Heart right ventricle (tissue), 16 donors: ENCODE data around the gene CGNL1. TPM values are rescaled to one million over a fixed set of nuclear protein-coding genes. Genes with fewer than 3 reads are reported as not detected.

Experiments used
- ATAC-seq, 8 donors: fragments of 200-7000 bp; cut with Tn5 transposase; one replicate each; pipeline ENCODE4 v1.9.1; 2020; ENCODE audit warnings: mild to moderate bottlenecking in 8 of 8, moderate library complexity in 8 of 8, moderate number of reproducible peaks in 1 of 8
- DNase-seq, 2 donors: peaks; one replicate each; pipeline ENCODE4 v3.0.0-alpha.2; 2020
- H3K27ac ChIP-seq, 10 donors: fragments of 200-600 bp; sonication (generic) in 2 of 10; one replicate each; pipeline versions ENCODE4 v1.5.0 to v1.8.0; 2020 to 2022; ENCODE audit warnings: mild to moderate bottlenecking in 3 of 10
- H3K27me3 ChIP-seq, 7 donors: fragments of 200-600 bp; one replicate each; pipeline ENCODE4 v1.8.0; 2021 to 2022; ENCODE audit warnings: mild to moderate bottlenecking in 2 of 7
- H3K36me3 ChIP-seq, 9 donors: fragments of 200-600 bp; sonication (generic) in 1 of 9; one replicate each; pipeline versions ENCODE4 v1.5.0 to v1.8.0; 2020 to 2022; ENCODE audit warnings: mild to moderate bottlenecking in 2 of 9
- H3K4me1 ChIP-seq, 9 donors: fragments of 200-600 bp; sonication (generic) in 1 of 9; one replicate each; pipeline versions ENCODE4 v1.5.0 to v1.8.0; 2020 to 2022; ENCODE audit warnings: mild to moderate bottlenecking in 4 of 9
- H3K4me3 ChIP-seq, 10 donors: fragments of 200-600 bp; sonication (generic) in 2 of 10; one replicate each; pipeline versions ENCODE4 v1.5.0 to v1.8.0; 2020 to 2022; ENCODE audit warnings: mild to moderate bottlenecking in 7 of 10, moderate library complexity in 2 of 10
- H3K9me3 ChIP-seq, 11 donors: fragments of 200-600 bp in 10 of 11; sonication (generic) in 2 of 11; one replicate each; pipeline versions ENCODE4 v1.5.0 to v1.8.0; 2013 to 2022; ENCODE audit warnings: mild to moderate bottlenecking in 2 of 11, control low read depth in 1 of 11, moderate library complexity in 1 of 11
- CTCF ChIP-seq, 9 donors: fragments of 200-600 bp; sonication (generic) in 2 of 9; IDR thresholded peaks; one replicate each; pipeline versions ENCODE4 v1.5.0 to v1.8.0; 2021 to 2022; ENCODE audit warnings: antibody characterized with exemption in 9 of 9, mild to moderate bottlenecking in 5 of 9, moderate library complexity in 1 of 9
- WGBS, 2 donors: extraction: QIAGEN DNeasy Blood & Tissue Kit; methylation state at CpG; one replicate each; pipeline ENCODE4 v1.1.7; 2013; ENCODE audit warnings: inconsistent platforms in 1 of 2; 5-methylcytosine and 5-hydroxymethylcytosine counted together
- intact Hi-C, 10 donors: fragments of 100-400 bp; cut with DNase I; formaldehyde crosslinking; loops; one replicate each; pipeline versions ENCODE4 v1.11.1 to v1.14.2; 2022
- polyA plus RNA-seq, 2 donors: library from polyadenylated mRNA; stranded (reverse); fragments of 200-250 nt; gene quantifications; one replicate each; pipeline ENCODE4 v1.2.3, GENCODE V29; 2013
- total RNA-seq, 10 donors: library from RNA; stranded (reverse); fragmentation: NEBNext Ultra II Directional in 3 of 10; extraction: Animal tissue kit (Norgen Biotek cat#: 25700) in 3 of 10; gene quantifications; one replicate each; pipeline versions ENCODE4 v1.2.1 to v1.2.4, GENCODE V29; 2021 to 2023
- donor health status: Arrhythmogenic right ventricular cardiomyopathy.
- donor health status: ischemic (EF 13 %, LVEDD 7.1; RV severe dilation, severe dysfunction).
- donor health status: healthy with polysubstance abuse.
- donor health status: DM: no; HTN: yes; CAD: no.
- donor health status: DM: no; HTN: no; CAD: no.
- donor health status: ischemic (EF 25% LVEDD 6.9; RV normal size, moderate dysfunction).
- donor health status: ischemic (EF 25% LVEDD 5.7; RV mildly dilated, moderate dysfunction).
- donor health status: healthy.
- donor health status: DM: yes; HTN: yes; CAD: no.
- donor health status: Ischemic cardiomyopathy.
- donor health status: ischemic (EF 35%, LVEDD 5.7; RV mildly dilated, moderate dysfunction).
- donor health status: nonischemic (EF 11% LVEDD 7.7; RV severe dilation, severe dysfunction).
- donor health status: DM: yes; HTN: yes; CAD: no.
- donor health status: PGD.
- donor health status: ischemic (EF 29% LVEDD 5.4; RV normal size, mild dysfunction).
- donor health status: nonischemic (EF 23%, LVEDD 6.1; RV moderate dilation, normal function).

CGNL1 gene
- total and polyA plus RNA-seq, 12 donors: 2.7 to 42.9 (median 33.7) TPM

GRCh38 chr15:57391537-57391936, 15.2 kb downstream of the CGNL1 start:
- no peaks in the 10 kb centered on the region for H3K36me3 ChIP-seq
- H3K27me3 ChIP-seq: no peaks in the 10 kb centered on the region
- ATAC-seq (no peak), DNase-seq (no peak)
- 87 to 98% methylated on average over 2 of the region's 2 CpGs for WGBS, 2 donors
- peaks cover 0 to 6% (median 0%) of the 10 kb centered on the region in 11 donors for H3K9me3 ChIP-seq
- no peak for TF ChIP-seq CTCF (IDR thresholded peaks at IDR 0.05)
- intact Hi-C loops: no loop called here
- H3K4me3 ChIP-seq: no peak overlapping the region
- peaks cover 0 to 61% (median 21%) of the 10 kb centered on the region in 9 donors for H3K4me1 ChIP-seq
- H3K27ac ChIP-seq: no peak overlapping the region

GRCh38 chr15:57393061-57393460, 16.8 kb downstream of the CGNL1 start:
- WGBS, 2 donors: 39 to 54% methylated on average over 2 of the region's 2 CpGs
- ATAC-seq (peak in 1 of 8 donors; percentile 24), DNase-seq (no peak)
- Histone ChIP-seq H3K27ac (peak overlapping the region in 2 of 10 donors; percentile 52 to 60), H3K4me3 (no peak overlapping the region), H3K9me3 (peaks cover 0 to 6% (median 0%) of the 10 kb centered on the region in 11 donors), H3K27me3 (no peaks in the 10 kb centered on the region), H3K4me1 (peaks cover 0 to 50% (median 14%) of the 10 kb centered on the region in 9 donors), H3K36me3 (no peaks in the 10 kb centered on the region)
- no peak for TF ChIP-seq CTCF (IDR thresholded peaks at IDR 0.05)
- intact Hi-C loops: no loop called here

GRCh38 chr15:57395292-57395691, 19.0 kb downstream of the CGNL1 start:
- no peaks in the 10 kb centered on the region for H3K36me3 ChIP-seq
- peak in 5 of 8 donors; percentile 23 to 81 (median 70) for ATAC-seq
- H3K4me1 ChIP-seq: peaks cover 0 to 37% (median 12%) of the 10 kb centered on the region in 9 donors
- peaks cover 0 to 6% (median 0%) of the 10 kb centered on the region in 11 donors for H3K9me3 ChIP-seq
- no peak for TF ChIP-seq CTCF (IDR thresholded peaks at IDR 0.05)
- H3K27ac ChIP-seq: peak overlapping the region in 3 of 10 donors; percentile 20 to 46 (median 29)
- DNase-seq: no peak
- WGBS, 2 donors: 43 to 44% methylated on average over 6 of the region's 6 CpGs
- no peaks in the 10 kb centered on the region for H3K27me3 ChIP-seq
- no peak overlapping the region for H3K4me3 ChIP-seq
- intact Hi-C loops: no loop called here

- TF ChIP-seq CTCF (IDR thresholded peaks at IDR 0.05): no peak
- DNase-seq: no peak
- Histone ChIP-seq H3K27me3 (no peaks in the 10 kb centered on the region), H3K4me1 (peaks cover 0 to 22% (median 11%) of the 10 kb centered on the region in 9 donors), H3K9me3 (no peaks in the 10 kb centered on the region), H3K36me3 (no peaks in the 10 kb centered on the region), H3K4me3 (no peak overlapping the region), H3K27ac (no peak overlapping the region)
- ATAC-seq: no peak
- intact Hi-C loops: no loop called here
- 82 to 84% methylated on average over 6 of the region's 6 CpGs for WGBS, 2 donors
Observed at GRCh38 chr15:57398336-57398735, 22.0 kb downstream of the CGNL1 start.
